Breast epithelium (tissue), 4 donors: Measurements from ENCODE around the gene KRT35. TPM values are rescaled to one million over a fixed set of nuclear protein-coding genes. Genes with fewer than 3 reads are reported as not detected.

Source experiments
- DNase-seq, 2 donors: peaks; one replicate each; pipeline ENCODE4 v3.0.0-alpha.2; 2019; ENCODE audit warnings: low spot score in 2 of 2
- H3K27ac ChIP-seq, 2 donors: fragments of 200-600 bp; sonication (generic) in 1 of 2; one replicate each; pipeline ENCODE4 v1.5.1; 2016 to 2019; ENCODE audit warnings: mild to moderate bottlenecking in 1 of 2
- H3K27me3 ChIP-seq, 2 donors: fragments of 200-600 bp; sonication (generic) in 1 of 2; one replicate each; pipeline versions ENCODE4 v1.5.1 to v1.6.0; 2017 to 2019; ENCODE audit warnings: control low read depth in 1 of 2, mild to moderate bottlenecking in 1 of 2
- H3K36me3 ChIP-seq: fragments of 200-600 bp; one replicate; pipeline ENCODE4 v1.5.1; 2019
- H3K4me1 ChIP-seq, 2 donors: fragments of 200-600 bp; sonication (generic); one replicate each; pipeline ENCODE4 v1.5.1; 2016 to 2019; ENCODE audit warnings: control low read depth in 1 of 2
- H3K4me3 ChIP-seq, 3 donors: fragments of 200-600 bp; sonication (generic); 1 replicate in 2 of 3; 2 replicates in 1 of 3; pipeline ENCODE4 v1.5.1; 2016 to 2019; ENCODE audit warnings: mild to moderate bottlenecking in 3 of 3, moderate library complexity in 2 of 3
- H3K9me3 ChIP-seq, 2 donors: fragments of 200-600 bp; sonication (generic) in 1 of 2; one replicate each; pipeline ENCODE4 v1.5.1; 2016 to 2019; ENCODE audit warnings: control low read depth in 1 of 2
- POLR2A ChIP-seq: fragments of 450-650 bp; IDR thresholded peaks from one replicate; pipeline ENCODE4 v1.6.1; 2016; ENCODE audit warnings: antibody characterized with exemption, mild to moderate bottlenecking, moderate library complexity
- POLR2AphosphoS5 ChIP-seq, 3 donors: sonication (generic); formaldehyde crosslinking; IDR thresholded peaks; one replicate each; pipeline ENCODE4 v1.6.1; 2017; ENCODE audit warnings: antibody characterized with exemption in 3 of 3
- intact Hi-C: fragments of 100-400 bp; cut with DNase I; formaldehyde crosslinking; loops from one replicate; pipeline ENCODE4 v1.15.1; 2023; ENCODE audit warnings: low total_unique reads
- total RNA-seq, 3 donors: library from RNA; depleted of rRNA; stranded (reverse); fragments of >200 nt; gene quantifications; one replicate each; pipeline ENCODE4 v1.1.0, GENCODE V29; 2016
- TF ChIP-seq, protein P1 (sequence below), 3 donors: fragments of 450-650 bp; IDR thresholded peaks; one replicate each; pipeline ENCODE4 v1.5.1; 2016 to 2017; ENCODE audit warnings: antibody characterized with exemption in 3 of 3, mild to moderate bottlenecking in 3 of 3, moderate library complexity in 3 of 3

The KRT35 gene
- total RNA-seq, 3 donors from 2014 or later, result not detected

DNA sequence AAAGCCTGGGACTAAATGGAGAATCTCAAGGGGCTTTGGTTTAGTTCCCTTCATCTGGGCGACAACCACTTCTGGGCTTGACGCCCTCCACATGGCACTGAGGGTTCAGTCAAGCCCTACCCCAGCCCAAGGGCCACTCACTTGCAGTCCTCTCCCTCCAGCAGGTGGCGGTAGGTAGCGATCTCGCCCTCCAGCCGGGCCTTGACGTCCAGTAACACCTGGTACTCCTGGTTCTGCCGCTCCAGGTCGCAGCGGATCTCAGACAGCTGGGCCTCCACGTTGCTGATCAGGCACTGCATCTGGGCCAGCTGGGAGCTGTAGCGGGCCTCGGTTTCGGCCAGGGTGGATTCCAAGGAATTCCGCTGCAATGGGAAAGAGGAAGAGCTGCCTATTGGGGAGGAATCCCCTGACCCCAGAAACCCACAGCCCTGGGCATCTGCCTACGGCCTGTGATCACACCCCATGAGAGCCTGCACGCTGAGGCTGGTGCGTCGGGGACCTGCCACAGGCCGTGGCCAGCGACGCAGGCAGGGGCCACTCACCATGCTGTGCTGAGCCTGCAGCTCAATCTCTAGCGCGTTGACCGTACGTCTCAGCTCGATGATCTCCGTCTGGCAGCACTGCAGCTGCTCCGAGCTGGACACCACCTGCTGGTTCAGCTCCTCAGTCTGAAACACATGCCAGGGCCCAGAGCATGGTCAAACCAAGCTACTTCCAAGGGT, 6.0 kb upstream of the KRT35 start:
- intact Hi-C loops, result no loop called here
- TF ChIP-seq POLR2A, result no peak
- TF ChIP-seq, protein P1, sequence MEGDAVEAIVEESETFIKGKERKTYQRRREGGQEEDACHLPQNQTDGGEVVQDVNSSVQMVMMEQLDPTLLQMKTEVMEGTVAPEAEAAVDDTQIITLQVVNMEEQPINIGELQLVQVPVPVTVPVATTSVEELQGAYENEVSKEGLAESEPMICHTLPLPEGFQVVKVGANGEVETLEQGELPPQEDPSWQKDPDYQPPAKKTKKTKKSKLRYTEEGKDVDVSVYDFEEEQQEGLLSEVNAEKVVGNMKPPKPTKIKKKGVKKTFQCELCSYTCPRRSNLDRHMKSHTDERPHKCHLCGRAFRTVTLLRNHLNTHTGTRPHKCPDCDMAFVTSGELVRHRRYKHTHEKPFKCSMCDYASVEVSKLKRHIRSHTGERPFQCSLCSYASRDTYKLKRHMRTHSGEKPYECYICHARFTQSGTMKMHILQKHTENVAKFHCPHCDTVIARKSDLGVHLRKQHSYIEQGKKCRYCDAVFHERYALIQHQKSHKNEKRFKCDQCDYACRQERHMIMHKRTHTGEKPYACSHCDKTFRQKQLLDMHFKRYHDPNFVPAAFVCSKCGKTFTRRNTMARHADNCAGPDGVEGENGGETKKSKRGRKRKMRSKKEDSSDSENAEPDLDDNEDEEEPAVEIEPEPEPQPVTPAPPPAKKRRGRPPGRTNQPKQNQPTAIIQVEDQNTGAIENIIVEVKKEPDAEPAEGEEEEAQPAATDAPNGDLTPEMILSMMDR (IDR thresholded peaks at IDR 0.05), result no peak
- TF ChIP-seq POLR2AphosphoS5 (IDR thresholded peaks at IDR 0.05), result no peak

DNA sequence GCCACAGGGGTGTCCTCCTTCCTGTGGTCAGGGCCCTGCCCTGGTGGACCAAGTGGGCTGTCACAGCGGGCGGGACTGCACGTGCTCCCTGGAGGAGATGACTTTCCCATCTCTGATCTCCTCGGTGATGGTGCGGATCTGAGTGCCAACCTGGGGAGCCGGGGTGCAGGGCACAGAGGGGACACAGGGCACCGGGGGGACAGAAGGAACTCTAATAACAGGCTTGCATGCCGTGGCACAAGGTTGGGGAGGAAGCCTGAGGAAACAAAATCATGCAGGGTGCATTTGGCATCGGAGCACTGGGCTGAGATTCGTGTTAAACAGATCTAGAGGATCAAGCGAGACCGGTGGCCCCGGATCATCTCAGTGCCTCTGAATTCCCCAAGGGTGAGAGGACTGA, 5.4 kb upstream of the KRT35 start:
- DNase-seq, result no peak
- no peaks in the 10 kb centered on the region for H3K27me3 ChIP-seq
- intact Hi-C loops, result no loop called here
- H3K4me3 ChIP-seq, result no peak overlapping the region
- no peaks in the 10 kb centered on the region for H3K36me3 ChIP-seq
- H3K4me1 ChIP-seq, result no peaks in the 10 kb centered on the region
- no peak for TF ChIP-seq POLR2AphosphoS5 (IDR thresholded peaks at IDR 0.05)
- TF ChIP-seq POLR2A, result no peak
- TF ChIP-seq, protein P1 (IDR thresholded peaks at IDR 0.05), result no peak
- H3K9me3 ChIP-seq, result no peaks in the 10 kb centered on the region
- no peak overlapping the region for H3K27ac ChIP-seq

More for the DNA sequence above, 6.0 kb upstream of the KRT35 start:
- no peak for DNase-seq
- H3K27ac ChIP-seq, result no peak overlapping the region
- H3K36me3 ChIP-seq, result no peaks in the 10 kb centered on the region
- H3K27me3 ChIP-seq, result no peaks in the 10 kb centered on the region
- no peak overlapping the region for H3K4me3 ChIP-seq
- no peaks in the 10 kb centered on the region for H3K4me1 ChIP-seq
- H3K9me3 ChIP-seq, result no peaks in the 10 kb centered on the region

DNA sequence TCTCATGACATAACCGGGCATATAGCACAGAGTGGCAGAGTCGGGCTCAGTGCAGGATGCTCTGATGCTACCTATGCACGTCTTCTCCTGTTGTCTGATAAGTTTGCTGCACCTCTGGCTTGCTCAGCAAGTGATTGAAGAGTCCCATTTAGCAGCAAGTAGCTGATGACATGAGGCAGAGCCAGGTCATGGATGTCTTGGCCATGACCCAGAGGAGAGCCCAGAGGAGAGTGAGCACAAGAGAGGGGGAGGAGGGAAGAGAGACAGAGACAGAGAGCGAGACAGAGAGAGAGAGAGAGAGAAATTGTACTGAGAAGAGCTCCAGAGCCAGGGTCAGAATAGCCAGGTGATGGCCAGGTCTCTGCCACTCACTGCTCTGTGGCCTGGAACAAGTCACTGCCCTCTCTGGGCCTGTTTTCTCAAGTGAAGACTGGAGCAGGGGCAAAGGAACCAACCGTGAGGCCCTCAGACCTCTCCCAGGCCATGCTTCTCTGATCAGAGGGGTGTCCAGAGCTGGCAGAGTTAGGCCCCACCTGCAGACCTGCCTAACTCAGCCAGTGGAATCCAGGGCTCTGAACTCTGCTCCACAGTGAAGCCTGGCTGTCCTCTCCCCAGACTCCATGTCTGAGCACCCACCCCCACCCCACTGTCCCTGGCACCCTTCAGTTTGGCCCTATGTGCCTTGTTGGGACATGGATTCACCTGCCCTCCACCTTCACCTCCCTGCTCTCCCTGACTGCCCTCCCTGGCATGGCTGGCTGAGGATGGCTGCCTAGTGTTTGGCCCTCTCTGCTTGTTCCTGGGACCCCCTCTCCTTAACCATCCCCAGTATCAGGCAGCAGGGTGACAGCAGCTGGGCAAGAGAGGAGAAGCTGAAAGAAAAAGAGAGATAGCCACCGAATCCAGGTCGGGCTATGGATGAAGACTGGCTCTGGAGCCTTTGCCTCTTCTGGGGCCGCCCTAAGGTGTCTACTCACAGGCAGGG, 4.3 kb upstream of the KRT35 start:
- TF ChIP-seq, protein P1 (IDR thresholded peaks at IDR 0.05), result no peak
- Histone ChIP-seq H3K4me1 (no peaks in the 10 kb centered on the region), H3K36me3 (no peaks in the 10 kb centered on the region), H3K4me3 (no peak overlapping the region), H3K27me3 (no peaks in the 10 kb centered on the region), H3K9me3 (no peaks in the 10 kb centered on the region), H3K27ac (no peak overlapping the region)
- no peak for DNase-seq
- intact Hi-C loops, result no loop called here

DNA sequence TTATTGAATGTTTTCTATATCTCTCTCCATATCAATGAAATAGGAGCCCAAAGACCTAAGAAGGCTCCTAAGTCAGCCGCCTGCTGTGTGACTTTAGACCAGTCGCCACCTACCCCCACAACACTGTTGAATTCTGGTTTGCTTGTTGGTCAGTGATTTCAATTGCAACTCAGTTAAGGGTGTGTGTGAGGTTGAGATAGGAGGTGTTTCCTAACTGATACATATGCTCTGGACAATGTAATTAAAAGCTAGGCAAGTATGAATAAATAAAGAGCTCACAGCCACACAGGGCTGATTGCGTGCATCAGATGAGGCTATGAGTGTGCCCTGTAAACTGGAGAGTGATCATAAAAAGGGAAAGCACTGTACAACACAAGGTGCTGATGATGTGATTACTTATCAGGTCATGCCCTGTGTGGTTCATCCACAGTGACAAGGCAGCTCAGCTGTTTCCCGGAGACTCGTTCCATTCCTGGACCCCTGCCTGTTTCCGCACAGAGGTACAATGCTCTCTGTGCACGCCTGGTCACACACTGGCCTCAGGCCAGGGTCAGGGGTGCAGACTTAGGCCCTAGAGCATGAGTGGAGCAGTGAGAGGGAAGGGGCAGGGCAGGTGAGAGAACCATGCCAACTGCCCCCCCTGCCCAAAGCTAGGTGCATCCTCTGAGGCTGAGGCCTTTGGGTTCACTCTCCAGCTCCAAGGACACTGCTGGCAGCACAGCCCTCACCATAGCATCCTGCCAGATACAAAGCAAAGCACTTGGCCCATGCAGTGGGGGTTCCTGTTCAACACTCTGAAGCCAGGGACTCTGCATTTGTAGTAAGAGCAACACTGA, 3.3 kb upstream of the KRT35 start:
- Histone ChIP-seq H3K4me3 (no peak overlapping the region), H3K27me3 (no peaks in the 10 kb centered on the region), H3K27ac (no peak overlapping the region), H3K4me1 (no peaks in the 10 kb centered on the region), H3K36me3 (no peaks in the 10 kb centered on the region), H3K9me3 (no peaks in the 10 kb centered on the region)
- TF ChIP-seq POLR2A (no peak), POLR2AphosphoS5 (IDR thresholded peaks at IDR 0.05) (no peak)
- TF ChIP-seq, protein P1 (IDR thresholded peaks at IDR 0.05), result no peak
- no peak for DNase-seq
- intact Hi-C loops, result no loop called here
